ENCODE data around the gene GOLGA6A.
A peak's percentile ranks its signal among the peaks of the same experiment; 100 is the strongest.
"Not testable (repeated sequence)": the region's sequence is repeated elsewhere in the genome, so short reads cannot be mapped to it uniquely, and the experiment has no call there.

GOLGA6A gene

DNA sequence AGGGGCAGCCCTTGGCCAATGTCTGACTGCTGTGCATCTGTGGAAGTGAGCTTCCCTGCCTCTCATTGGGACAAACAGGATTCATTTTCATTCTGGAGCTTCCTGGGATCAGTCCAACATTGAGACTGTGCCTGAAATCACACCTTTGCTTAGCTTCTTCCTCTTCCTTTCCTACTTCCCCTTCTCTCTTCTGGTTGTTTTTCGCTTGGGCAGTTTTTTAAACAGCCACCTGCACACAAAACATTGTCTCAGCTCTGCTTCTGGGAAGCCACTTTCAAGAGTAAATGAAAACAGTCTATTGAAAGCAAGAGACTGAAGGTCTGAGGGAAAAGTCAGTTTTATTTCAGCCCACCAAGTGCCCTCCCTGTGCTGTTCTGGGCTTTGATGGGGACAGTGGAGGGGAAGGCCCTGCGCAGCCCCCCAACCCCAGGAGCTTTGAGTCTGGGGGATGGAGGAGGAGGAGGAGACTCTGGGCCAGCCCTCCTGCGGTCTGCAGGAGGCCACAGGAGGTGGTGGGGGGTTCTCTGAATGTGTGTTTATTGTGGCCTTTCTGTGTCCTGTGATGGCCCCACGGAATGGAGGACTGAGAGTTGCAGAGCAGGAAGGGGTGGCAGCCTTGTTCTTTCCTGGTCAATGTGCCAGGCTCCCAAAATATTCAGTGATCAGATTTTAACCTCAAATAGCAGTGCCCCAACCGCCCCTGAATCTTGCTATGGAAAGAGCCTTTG, 40.2 kb upstream of the GOLGA6A start:
- Mint-ChIP-seq H3K36me3 (no peaks in the 10 kb centered on the region), H3K4me3 (no peak overlapping the region), H3K27me3 (peaks cover 77% of the 10 kb centered on the region), H3K9me3 (no peaks in the 10 kb centered on the region), H3K4me1 (peaks cover 6% of the 10 kb centered on the region), H3K27ac (no peak overlapping the region)
- DNase-seq = no peak
- CTCF ChIA-PET = interaction anchor here (1.4 to 2.3 kb wide), 3 partner anchors 149 to 200 kb away, joined by 4 to 10 read pairs (median 5); no protein-coding TSS in a partner anchor

DNA sequence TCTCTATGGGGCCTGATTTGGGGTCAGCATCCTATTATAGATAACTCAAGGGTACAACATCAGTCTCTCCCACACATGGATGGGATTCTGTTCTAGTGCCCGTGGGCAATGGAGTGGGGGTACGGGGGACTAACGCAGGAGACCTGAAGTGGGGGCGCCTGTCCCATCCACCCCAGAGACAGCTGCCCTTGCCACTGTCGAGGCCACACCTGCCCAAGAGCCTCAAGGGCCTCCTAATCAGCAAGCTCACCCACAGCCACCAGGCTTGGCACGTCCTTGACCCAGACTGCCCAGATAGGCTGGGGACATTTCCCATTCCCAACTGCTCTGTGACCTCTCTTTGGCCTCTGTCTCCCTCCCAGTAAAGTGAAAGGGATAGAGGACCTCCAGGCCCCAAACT, 39.5 kb upstream of the GOLGA6A start:
- H3K27me3 Mint-ChIP-seq = peaks cover 72% of the 10 kb centered on the region
- H3K4me1 Mint-ChIP-seq = peaks cover 4% of the 10 kb centered on the region
- DNase-seq = no peak
- no peaks in the 10 kb centered on the region for H3K36me3 Mint-ChIP-seq
- CTCF ChIA-PET = interaction anchor here (1.8 to 2.3 kb wide), 2 partner anchors 148 to 182 kb away, joined by 4 to 10 read pairs; no protein-coding TSS in a partner anchor
- H3K9me3 Mint-ChIP-seq = no peaks in the 10 kb centered on the region
- H3K27ac Mint-ChIP-seq = no peak overlapping the region
- no peak overlapping the region for H3K4me3 Mint-ChIP-seq

DNA sequence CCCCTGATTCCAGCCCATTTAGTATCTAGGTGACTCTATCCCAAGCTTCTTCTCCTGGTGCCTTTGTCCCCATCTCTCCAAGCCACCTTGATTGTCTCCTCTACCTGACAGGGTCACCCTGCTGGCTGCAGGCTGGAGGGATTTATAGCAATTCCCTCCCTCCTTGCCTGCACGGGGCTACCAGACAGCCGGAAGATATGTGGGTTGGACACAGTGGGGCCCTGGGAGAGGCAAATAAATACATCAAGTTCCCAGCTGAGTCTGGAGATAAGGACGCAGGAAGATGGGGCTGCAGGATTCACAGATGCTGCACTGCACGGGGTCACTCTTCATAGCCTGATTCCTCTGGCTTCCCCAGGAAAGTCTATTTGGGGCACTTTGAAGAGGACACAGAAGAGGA, 38.7 kb upstream of the GOLGA6A start:
- CTCF ChIA-PET = no interaction called here
- Mint-ChIP-seq H3K9me3 (no peaks in the 10 kb centered on the region), H3K36me3 (no peaks in the 10 kb centered on the region), H3K4me1 (peaks cover 4% of the 10 kb centered on the region), H3K27ac (no peak overlapping the region), H3K4me3 (no peak overlapping the region), H3K27me3 (peaks cover 65% of the 10 kb centered on the region)
- DNase-seq = no peak

DNA sequence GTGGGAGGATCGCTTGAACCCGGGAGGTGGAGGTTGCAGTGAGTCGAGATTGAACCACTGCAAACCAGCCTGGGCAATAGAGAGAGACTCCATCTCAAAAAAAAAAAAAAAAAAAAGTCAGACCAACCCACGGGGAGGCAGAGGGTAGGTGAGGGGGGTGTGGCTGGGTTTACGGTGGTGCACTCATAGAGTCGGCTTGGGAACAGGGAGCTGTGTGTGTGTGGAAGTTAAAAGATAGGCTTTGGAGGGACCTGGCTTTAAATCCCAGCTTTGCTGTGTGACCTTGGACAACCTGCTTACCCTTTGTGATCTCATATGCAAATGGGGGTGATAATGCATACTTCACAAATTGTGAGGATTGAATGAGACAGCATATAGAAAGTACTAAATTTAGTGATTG, 38.1 kb upstream of the GOLGA6A start:
- peaks cover 4% of the 10 kb centered on the region for H3K4me1 Mint-ChIP-seq
- no peak overlapping the region for H3K27ac Mint-ChIP-seq
- peaks cover 60% of the 10 kb centered on the region for H3K27me3 Mint-ChIP-seq
- no peak for DNase-seq
- H3K9me3 Mint-ChIP-seq = no peaks in the 10 kb centered on the region
- CTCF ChIA-PET = no interaction called here
- H3K4me3 Mint-ChIP-seq = no peak overlapping the region
- H3K36me3 Mint-ChIP-seq = no peaks in the 10 kb centered on the region

DNA sequence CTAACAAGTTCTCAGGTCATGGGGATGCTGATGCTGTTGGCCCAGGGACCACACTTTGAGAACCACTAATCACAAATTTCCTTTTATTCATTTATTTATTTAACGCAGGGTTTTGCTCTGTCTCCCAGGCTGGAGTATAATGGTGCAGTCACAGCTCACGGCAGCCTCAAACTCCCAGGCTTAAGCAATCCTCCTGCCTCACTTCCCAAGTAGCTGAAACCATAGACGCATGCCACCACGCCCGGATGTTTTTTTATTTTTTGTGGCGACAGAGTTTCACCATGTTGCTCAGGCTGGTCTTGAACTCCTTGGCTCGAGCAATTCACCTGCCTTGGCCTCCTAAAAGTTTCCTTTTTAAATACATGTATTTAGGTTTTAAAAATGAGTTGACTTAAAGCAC, 27.4 kb upstream of the GOLGA6A start:
- Mint-ChIP-seq H3K27me3 (peaks cover 25% of the 10 kb centered on the region), H3K4me1 (no peaks in the 10 kb centered on the region), H3K27ac (no peak overlapping the region), H3K36me3 (no peaks in the 10 kb centered on the region), H3K9me3 (no peaks in the 10 kb centered on the region), H3K4me3 (no peak overlapping the region)
- CTCF ChIA-PET = no interaction called here
- no peak for DNase-seq

DNA sequence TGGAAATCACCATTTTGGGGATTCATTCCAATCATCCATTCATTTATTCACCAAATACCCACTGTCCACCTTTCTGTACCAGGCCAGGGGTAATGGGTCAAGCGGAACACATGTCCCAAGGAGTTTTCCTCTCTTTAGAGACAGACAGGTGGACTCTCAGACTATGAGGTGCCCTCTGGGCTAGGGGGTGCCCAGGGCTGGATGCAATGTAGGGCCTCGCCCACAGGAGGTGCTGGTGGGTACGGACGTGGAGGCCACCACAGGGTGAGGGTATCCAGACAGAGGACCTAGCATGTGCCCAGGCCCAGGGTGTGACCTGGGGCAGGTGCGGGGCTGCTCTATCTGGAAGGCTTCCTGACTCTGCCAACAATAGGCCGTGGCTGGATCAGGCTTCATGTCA, 26.3 kb upstream of the GOLGA6A start:
- H3K27me3 Mint-ChIP-seq = peaks cover 14% of the 10 kb centered on the region
- H3K27ac Mint-ChIP-seq = not testable (repeated sequence)

DNA sequence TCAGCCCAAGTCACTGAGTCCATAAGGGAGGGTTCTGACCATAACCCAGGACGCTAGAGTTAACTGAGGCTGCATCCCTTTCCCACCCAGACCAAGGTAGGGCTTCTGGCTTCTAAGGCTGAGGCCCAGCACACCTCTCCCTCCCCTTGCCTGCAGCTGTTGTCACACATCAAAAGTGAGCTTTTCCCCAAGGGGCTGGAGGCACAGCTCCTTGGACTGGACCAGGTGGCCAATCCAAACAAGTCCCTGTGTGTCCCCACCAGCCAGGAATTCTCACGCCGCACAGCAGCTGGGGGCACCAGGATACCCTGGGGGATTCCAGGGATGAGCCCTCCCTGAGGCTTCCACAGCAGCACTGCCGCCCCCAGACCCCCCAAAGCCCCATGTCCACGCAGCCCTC, 25.8 kb upstream of the GOLGA6A start:
- CTCF ChIA-PET = no interaction called here
- DNase-seq = no peak
- H3K36me3 Mint-ChIP-seq = no peaks in the 10 kb centered on the region
- peaks cover 12% of the 10 kb centered on the region for H3K27me3 Mint-ChIP-seq
- H3K4me3 Mint-ChIP-seq = no peak overlapping the region
- no peak overlapping the region for H3K27ac Mint-ChIP-seq
- no peaks in the 10 kb centered on the region for H3K9me3 Mint-ChIP-seq
- H3K4me1 Mint-ChIP-seq = no peaks in the 10 kb centered on the region

More for the DNA sequence above, 26.3 kb upstream of the GOLGA6A start:
- CTCF ChIA-PET, DNase-seq, H3K4me3 Mint-ChIP-seq, H3K4me1 Mint-ChIP-seq, H3K9me3 Mint-ChIP-seq, H3K36me3 Mint-ChIP-seq: not testable (repeated sequence)

DNA sequence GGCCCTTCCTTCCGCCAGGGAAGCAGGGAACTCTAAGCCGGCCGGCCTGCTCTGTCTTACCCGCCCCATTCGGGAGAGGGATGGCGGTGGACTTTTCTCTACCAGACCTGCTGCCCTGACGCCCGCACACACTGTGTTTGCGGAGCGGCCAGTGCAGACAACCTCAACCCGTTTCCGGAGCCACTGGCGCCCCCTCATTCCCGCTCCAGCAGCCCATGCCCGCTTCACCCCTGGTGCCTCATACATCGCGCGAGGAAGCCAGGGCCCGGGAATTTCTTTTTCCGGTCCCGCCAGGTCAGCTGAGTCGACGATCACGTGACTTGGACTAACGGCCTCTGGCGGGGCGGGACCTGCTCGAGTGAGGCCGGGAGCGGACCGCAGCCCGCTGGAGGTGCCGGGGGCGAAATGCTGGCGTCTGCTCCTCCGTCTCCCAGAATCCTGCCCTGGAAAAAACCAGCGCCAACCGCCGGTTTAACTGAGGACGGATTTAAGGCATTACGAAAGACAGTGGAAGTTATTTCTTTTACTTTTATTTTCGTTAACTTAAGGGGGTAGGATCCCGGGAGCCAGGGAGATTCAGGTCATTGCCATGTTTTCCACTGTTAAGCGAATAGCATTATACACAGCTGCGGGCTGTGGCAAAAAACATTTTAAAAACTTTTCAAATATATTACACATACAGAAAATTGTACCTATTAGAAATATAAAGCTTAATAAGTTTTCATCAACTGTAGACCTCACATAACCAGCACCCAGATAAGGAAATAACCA, 17.8 kb upstream of the GOLGA6A start:
- H3K27me3 Mint-ChIP-seq, H3K9me3 Mint-ChIP-seq, CTCF ChIA-PET, H3K4me1 Mint-ChIP-seq, H3K36me3 Mint-ChIP-seq: not testable (repeated sequence)
- peak overlapping the region; percentile 83 for H3K4me3 Mint-ChIP-seq
- peak; percentile 86 for DNase-seq
- H3K27ac Mint-ChIP-seq = peak overlapping the region; percentile 85

DNA sequence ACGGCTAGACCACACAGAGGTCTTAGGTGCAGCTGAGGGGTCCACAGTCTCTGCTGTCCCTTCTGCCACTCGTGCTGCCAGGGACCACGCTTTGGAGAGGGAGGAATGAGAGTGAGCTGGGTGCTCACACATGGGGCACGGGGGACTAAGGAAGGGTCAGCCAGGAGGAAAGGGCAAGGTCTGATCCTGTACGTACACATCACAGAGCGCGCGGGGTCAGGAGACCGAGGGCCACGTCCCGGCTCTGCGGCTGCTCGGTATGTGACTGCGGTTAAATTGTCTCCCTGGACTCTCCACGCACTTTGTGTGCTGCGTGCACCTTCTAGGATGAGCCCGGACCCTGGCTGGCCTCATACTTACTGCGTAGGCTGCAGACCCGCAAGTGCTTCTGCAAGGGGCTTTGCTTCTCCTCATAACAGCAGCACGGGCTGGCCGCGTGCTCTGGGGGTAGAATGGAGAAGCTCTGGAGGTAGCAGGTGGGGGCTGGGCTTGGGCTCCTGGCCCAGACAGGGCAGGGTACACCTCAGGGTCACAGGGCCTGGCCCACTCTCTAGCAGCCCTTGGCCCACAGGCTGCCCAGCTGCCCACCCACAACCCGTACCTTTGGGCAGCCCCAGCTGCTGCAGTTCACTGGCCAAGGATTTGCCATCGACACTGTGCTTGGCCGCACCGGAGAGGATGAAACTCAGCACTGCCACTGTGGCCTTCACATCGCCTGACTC, 14.6 kb upstream of the GOLGA6A start:
- H3K27me3 Mint-ChIP-seq, H3K4me3 Mint-ChIP-seq, H3K9me3 Mint-ChIP-seq, H3K36me3 Mint-ChIP-seq, CTCF ChIA-PET, H3K4me1 Mint-ChIP-seq, DNase-seq, H3K27ac Mint-ChIP-seq: not testable (repeated sequence)

DNA sequence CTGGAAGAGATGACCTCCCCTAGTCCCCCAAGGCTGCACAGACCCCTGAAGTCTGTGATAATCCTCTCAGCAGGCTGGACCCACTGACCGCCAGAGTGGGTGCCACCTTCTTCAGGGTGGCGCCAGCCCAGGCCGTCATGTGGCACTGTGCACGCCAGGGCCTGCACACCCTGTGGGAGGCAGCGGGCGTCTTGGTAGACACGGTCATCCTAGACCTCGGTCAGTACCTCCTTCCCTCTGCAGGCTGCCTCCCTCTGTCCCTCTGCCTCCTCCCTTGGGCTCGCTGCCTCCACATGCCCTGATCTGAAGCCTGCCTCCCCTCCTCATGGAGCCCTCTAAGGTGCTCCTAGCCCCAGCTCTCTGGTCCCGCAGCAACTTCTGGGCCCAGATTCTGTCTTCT, 13.3 kb upstream of the GOLGA6A start:
- H3K4me1 Mint-ChIP-seq, H3K36me3 Mint-ChIP-seq, H3K9me3 Mint-ChIP-seq, H3K27ac Mint-ChIP-seq, H3K27me3 Mint-ChIP-seq, DNase-seq, CTCF ChIA-PET, H3K4me3 Mint-ChIP-seq: not testable (repeated sequence)

DNA sequence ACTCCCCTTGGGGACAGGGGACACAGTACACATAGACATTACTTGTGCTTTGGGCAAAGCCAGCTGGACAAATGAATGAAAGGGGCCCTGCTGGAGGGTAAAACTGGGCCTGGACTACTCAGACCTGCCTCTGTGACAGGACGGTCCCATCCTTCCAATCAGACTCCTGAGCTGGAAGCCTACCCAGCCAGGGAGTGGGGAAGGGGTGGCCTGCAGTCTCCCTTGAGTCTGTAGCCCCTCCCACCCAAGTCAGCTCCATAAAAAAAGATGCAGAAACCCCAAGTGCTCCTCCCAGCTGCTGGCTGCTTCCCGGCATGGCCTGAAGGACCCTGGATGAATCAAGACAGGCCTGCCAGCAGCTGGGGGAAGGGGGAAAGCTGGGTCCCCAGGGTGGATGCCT, 12.2 kb upstream of the GOLGA6A start:
- DNase-seq, H3K27ac Mint-ChIP-seq, H3K4me1 Mint-ChIP-seq, H3K36me3 Mint-ChIP-seq, H3K9me3 Mint-ChIP-seq, H3K4me3 Mint-ChIP-seq, CTCF ChIA-PET, H3K27me3 Mint-ChIP-seq: not testable (repeated sequence)

DNA sequence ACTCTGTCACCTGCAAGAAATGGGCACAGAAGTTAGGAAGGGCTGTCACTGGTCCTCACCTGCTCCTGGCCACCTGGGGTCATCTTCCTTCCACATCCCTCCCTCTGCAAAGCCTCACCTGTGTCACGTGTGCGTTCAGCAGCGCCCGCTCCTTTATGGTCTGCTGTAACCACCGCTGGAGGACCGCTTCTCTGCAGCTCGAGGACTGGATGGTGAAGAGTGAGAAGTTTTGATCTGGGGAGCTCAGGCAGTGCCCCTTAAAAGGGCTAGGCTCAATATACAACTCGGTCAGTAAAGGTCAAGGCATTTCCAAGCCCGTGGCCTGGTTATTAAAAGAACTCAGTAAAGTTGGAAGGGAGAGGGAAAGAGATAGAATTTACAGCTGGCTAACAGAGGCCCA, 6.6 kb downstream of the GOLGA6A start:
- H3K27ac Mint-ChIP-seq, DNase-seq, H3K27me3 Mint-ChIP-seq, H3K4me3 Mint-ChIP-seq, H3K36me3 Mint-ChIP-seq, CTCF ChIA-PET, H3K9me3 Mint-ChIP-seq, H3K4me1 Mint-ChIP-seq: not testable (repeated sequence)

DNA sequence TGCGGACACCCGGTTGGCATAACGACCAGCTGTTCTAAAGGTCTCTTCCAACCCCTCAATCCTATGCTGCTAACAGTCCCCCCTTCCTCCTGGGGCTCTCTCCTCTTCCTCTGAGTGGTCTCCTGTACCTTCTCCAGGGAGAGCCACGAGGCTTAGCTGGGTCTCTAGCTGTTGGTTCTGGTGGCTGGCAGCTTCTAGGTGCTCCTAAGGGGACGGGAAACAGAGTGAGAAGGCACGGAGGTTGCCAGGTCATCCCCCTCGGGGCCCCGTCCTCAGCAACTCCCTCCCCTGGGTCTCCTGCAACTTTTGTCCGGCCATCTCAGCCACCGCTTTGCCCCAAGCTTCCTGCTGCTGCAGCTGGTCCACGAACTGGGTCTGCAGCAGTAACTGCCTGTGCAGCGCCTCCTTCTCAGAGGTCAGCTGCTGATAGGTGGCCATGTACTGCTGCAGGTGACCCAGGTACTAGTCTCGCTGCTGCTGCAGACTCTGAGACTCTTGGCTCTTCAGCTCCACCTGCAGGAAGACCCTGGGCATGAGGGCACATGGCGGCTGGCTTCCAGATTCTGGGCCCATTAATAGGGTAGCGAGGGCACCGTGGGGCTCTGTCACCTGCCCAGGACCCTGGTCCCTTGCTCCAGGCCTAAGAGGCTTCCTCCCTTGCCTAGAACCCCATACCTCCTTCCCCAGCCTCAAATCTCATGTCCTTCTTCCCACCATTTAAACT, 9.6 kb downstream of the GOLGA6A start:
- H3K9me3 Mint-ChIP-seq, CTCF ChIA-PET, H3K4me1 Mint-ChIP-seq, H3K27ac Mint-ChIP-seq, H3K4me3 Mint-ChIP-seq, H3K27me3 Mint-ChIP-seq, H3K36me3 Mint-ChIP-seq: not testable (repeated sequence)
- peak; percentile 70 for DNase-seq

DNA sequence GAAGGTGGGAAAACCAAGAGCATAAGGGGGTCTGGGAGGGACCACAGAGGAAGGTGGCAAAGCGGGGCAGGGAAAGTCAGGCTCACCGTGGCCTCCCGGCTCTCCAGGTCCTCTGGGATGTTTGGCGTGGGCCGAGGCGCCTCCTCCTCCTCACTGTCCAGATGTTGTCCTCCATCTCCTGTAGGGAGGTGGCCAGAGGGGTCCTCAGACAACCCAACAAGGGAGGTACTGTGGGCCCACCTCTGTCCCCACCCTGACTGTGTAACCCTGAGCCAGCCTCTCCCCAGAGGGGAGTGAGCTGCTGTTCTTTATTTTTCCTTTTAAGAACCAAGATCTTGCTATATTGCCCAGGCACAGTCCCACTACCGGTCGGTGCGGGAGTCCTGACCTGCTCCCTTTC, 10.2 kb downstream of the GOLGA6A start:
- DNase-seq, H3K36me3 Mint-ChIP-seq, CTCF ChIA-PET: not testable (repeated sequence)

More for the DNA sequence above, 10.2 kb downstream of the GOLGA6A start:
- not testable (repeated sequence) for H3K27me3 Mint-ChIP-seq, H3K4me1 Mint-ChIP-seq, H3K9me3 Mint-ChIP-seq, H3K27ac Mint-ChIP-seq, H3K4me3 Mint-ChIP-seq
